ENCODE measurements around the gene CHRM3.
A peak's percentile ranks its signal among the peaks of the same experiment; 100 is the strongest.

Gene CHRM3

GRCh38 chr1:239382666-239383065 is 3.7 kb upstream of the CHRM3 start:
- CTCF ChIA-PET = no interaction called here
- POLR2A ChIA-PET = no interaction called here
- TF ChIP-seq L3MBTL2 (conservative IDR thresholded peaks at IDR 0.05) = no peak
- TF ChIP-seq LEF1 (IDR thresholded peaks at IDR 0.05; ENCODE audit: borderline replicate concordance) = no peak
- no peak for TF ChIP-seq PKNOX1 (IDR thresholded peaks at IDR 0.05)
- no peak for TF ChIP-seq BHLHE40 (IDR thresholded peaks at IDR 0.05; ENCODE audit: borderline replicate concordance)
- no peak for TF ChIP-seq SUZ12 (IDR thresholded peaks at IDR 0.05)
- no peak for TF ChIP-seq FOXA1 (IDR thresholded peaks at IDR 0.05)
- TF ChIP-seq TARDBP (IDR thresholded peaks at IDR 0.05) = no peak
- no peak for TF ChIP-seq FOXK2 (IDR thresholded peaks at IDR 0.05)
- no peak for DNase-seq (ENCODE audit: extremely low spot score)

- POLR2A ChIA-PET = no interaction called here
- DNase-seq (ENCODE audit: extremely low spot score) = no peak
- TF ChIP-seq PKNOX1 (IDR thresholded peaks at IDR 0.05) = no peak
- TF ChIP-seq ARNT (IDR thresholded peaks at IDR 0.05) = no peak
- no peak for TF ChIP-seq ELF4 (IDR thresholded peaks at IDR 0.05)
- TF ChIP-seq FOXK2 (IDR thresholded peaks at IDR 0.05) = no peak
- no peak for TF ChIP-seq L3MBTL2 (conservative IDR thresholded peaks at IDR 0.05)
- no peak for TF ChIP-seq HDGF (IDR thresholded peaks at IDR 0.05; ENCODE audit: borderline replicate concordance)
- no peak for TF ChIP-seq ZNF384 (IDR thresholded peaks at IDR 0.05)
- no peak for TF ChIP-seq SUZ12 (IDR thresholded peaks at IDR 0.05)
- TF ChIP-seq FOXA1 (IDR thresholded peaks at IDR 0.05) = no peak
- no peak for TF ChIP-seq TARDBP (IDR thresholded peaks at IDR 0.05)
- TF ChIP-seq SP1 (IDR thresholded peaks at IDR 0.05) = no peak
- no peak for TF ChIP-seq LEF1 (IDR thresholded peaks at IDR 0.05; ENCODE audit: borderline replicate concordance)
- no peak for TF ChIP-seq BHLHE40 (IDR thresholded peaks at IDR 0.05; ENCODE audit: borderline replicate concordance)
- no peak for TF ChIP-seq NFRKB (IDR thresholded peaks at IDR 0.05)
- TF ChIP-seq FOXM1 (IDR thresholded peaks at IDR 0.05; ENCODE audit: borderline replicate concordance) = no peak
- no peak for TF ChIP-seq CTBP1 (IDR thresholded peaks at IDR 0.05; ENCODE audit: borderline replicate concordance)
- CTCF ChIA-PET = no interaction called here
These were observed 2.7 kb upstream of the CHRM3 start for GRCh38 chr1:239383714-239384113.

DNA sequence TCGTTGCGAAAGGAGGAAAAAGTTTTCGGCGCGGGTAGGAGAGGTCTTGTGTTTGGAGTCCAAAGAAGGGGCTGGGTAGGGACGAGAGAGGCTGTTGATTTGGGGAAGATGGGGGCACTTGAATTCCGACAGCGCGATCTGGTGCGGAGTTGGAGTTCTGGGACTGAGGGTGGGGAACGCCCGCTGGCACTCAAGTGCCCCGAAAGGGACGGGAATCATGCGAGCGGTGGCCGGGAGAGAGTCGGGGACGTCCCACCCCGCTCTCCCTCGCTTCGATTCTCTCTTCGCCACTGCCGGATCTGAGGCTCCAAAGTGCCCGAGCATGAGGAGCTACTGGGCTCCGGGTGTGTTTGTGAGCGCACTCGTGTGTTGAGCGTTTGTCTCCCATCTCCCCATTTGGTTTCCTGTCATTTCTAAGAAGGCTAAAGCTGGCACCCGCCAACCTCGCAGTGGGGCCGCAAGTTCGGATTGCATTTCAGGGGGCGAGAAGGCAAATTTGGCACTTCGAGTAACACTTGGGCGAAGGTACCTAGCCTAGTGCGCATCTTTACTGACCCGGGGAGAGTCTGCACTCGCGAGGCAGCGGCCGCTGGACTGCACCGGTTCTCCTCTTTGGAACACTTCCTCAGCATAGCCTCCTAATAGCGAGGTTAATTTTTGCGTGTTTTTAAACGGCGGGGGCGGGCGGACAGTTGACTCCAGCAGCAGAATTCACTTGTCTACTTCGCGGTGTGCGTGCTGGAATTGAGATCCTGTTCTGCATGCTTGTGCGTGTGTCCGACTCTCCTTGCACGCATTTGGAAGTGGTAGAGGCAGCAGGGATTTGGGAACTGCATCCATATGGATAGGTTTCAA is 1.2 kb downstream of the CHRM3 start:
- CTCF ChIA-PET = no interaction called here

GRCh38 chr1:239388159-239388485 is 1.8 kb downstream of the CHRM3 start:
- ChIA-PET CTCF (no interaction called here), POLR2A (no interaction called here)
- no peak for TF ChIP-seq FOXA1 (IDR thresholded peaks at IDR 0.05)
- no peak for TF ChIP-seq ELF4 (IDR thresholded peaks at IDR 0.05)
- TF ChIP-seq L3MBTL2 (conservative IDR thresholded peaks at IDR 0.05) = no peak
- TF ChIP-seq TARDBP (IDR thresholded peaks at IDR 0.05) = no peak
- no peak for DNase-seq (ENCODE audit: extremely low spot score)

More for the DNA sequence above, 1.2 kb downstream of the CHRM3 start:
- POLR2A ChIA-PET = no interaction called here
- DNase-seq (ENCODE audit: extremely low spot score) = peak; percentile 26
- no peak for TF ChIP-seq HDGF (IDR thresholded peaks at IDR 0.05; ENCODE audit: borderline replicate concordance)
- no peak for TF ChIP-seq CTBP1 (IDR thresholded peaks at IDR 0.05; ENCODE audit: borderline replicate concordance)
- no peak for TF ChIP-seq BHLHE40 (IDR thresholded peaks at IDR 0.05; ENCODE audit: borderline replicate concordance)
- TF ChIP-seq PKNOX1 (IDR thresholded peaks at IDR 0.05) = no peak
- TF ChIP-seq FOXA1 (IDR thresholded peaks at IDR 0.05) = no peak
- TF ChIP-seq ELF4 (IDR thresholded peaks at IDR 0.05) = no peak
- TF ChIP-seq SP1 (IDR thresholded peaks at IDR 0.05) = no peak
- TF ChIP-seq SUZ12 (IDR thresholded peaks at IDR 0.05) = no peak
- TF ChIP-seq ARNT (IDR thresholded peaks at IDR 0.05) = no peak
- no peak for TF ChIP-seq ZNF384 (IDR thresholded peaks at IDR 0.05)
- no peak for TF ChIP-seq NFRKB (IDR thresholded peaks at IDR 0.05)
- no peak for TF ChIP-seq FOXK2 (IDR thresholded peaks at IDR 0.05)

DNA sequence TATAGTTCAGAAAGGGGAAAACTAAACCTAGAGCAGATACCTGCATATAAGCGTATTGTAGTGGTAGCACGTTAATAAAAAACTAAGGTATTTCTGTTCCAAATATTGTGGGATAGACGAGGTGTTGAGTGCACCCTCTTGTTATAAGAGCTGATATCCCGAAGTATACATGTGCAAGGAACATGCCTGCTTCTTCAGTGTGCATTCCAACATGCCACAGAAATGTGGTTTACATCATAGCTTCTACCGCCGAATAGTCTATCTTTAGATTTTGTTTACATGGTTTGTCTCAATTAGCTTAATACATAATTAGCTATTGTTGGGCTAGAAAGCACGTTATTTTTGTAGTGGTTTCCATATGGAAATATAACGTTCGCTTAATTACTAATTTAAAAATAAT is 2.2 kb downstream of the CHRM3 start:
- CTCF ChIA-PET = no interaction called here

GRCh38 chr1:239389703-239390102 is 3.3 kb downstream of the CHRM3 start:
- TF ChIP-seq ELF4 (IDR thresholded peaks at IDR 0.05) = no peak
- no peak for TF ChIP-seq FOXA1 (IDR thresholded peaks at IDR 0.05)
- no peak for TF ChIP-seq FOXM1 (IDR thresholded peaks at IDR 0.05; ENCODE audit: borderline replicate concordance)
- TF ChIP-seq ZNF384 (IDR thresholded peaks at IDR 0.05) = no peak
- TF ChIP-seq PKNOX1 (IDR thresholded peaks at IDR 0.05) = no peak
- no peak for TF ChIP-seq SUZ12 (IDR thresholded peaks at IDR 0.05)
- no peak for TF ChIP-seq BHLHE40 (IDR thresholded peaks at IDR 0.05; ENCODE audit: borderline replicate concordance)
- no peak for TF ChIP-seq NFRKB (IDR thresholded peaks at IDR 0.05)
- TF ChIP-seq HDGF (IDR thresholded peaks at IDR 0.05; ENCODE audit: borderline replicate concordance) = no peak
- TF ChIP-seq CTBP1 (IDR thresholded peaks at IDR 0.05; ENCODE audit: borderline replicate concordance) = no peak
- TF ChIP-seq SP1 (IDR thresholded peaks at IDR 0.05) = no peak
- POLR2A ChIA-PET = no interaction called here
- no peak for DNase-seq (ENCODE audit: extremely low spot score)
- CTCF ChIA-PET = interaction anchor here (0.7 kb wide), 1 partner anchor 73 kb away, joined by 3 read pairs; no protein-coding TSS in a partner anchor

More for the DNA sequence above, 2.2 kb downstream of the CHRM3 start:
- POLR2A ChIA-PET = no interaction called here
- DNase-seq (ENCODE audit: extremely low spot score) = no peak
- TF ChIP-seq FOXM1 (IDR thresholded peaks at IDR 0.05; ENCODE audit: borderline replicate concordance) = no peak
- TF ChIP-seq PKNOX1 (IDR thresholded peaks at IDR 0.05) = no peak

Data from HEK293T (cell line).